ENCODE data around the gene GUCY2C.
"Not testable (repeated sequence)": the region's sequence is repeated elsewhere in the genome, so short reads cannot be mapped to it uniquely, and the experiment has no call there.

Gene GUCY2C

GRCh38 chr12:14696265-14696741, at the start of gene GUCY2C:
Gene GUCY2C (minus strand): TSS chr12:14696599. CDS start chr12:14696448, 151 bp downstream.
- DNase-seq (ENCODE audit: low read depth), result no peak

- DNase-seq (ENCODE audit: low read depth), result no peak
Observed at GRCh38 chr12:14743061-14743460, 46.7 kb upstream of the GUCY2C start.

- DNase-seq (ENCODE audit: low read depth), result no peak
Observed at GRCh38 chr12:14741942-14742341, 45.5 kb upstream of the GUCY2C start.

- no peak for DNase-seq (ENCODE audit: low read depth)
Observed at GRCh38 chr12:14741153-14741552, 44.8 kb upstream of the GUCY2C start.

GRCh38 chr12:14736441-14736840, 40.0 kb upstream of the GUCY2C start:
- not testable (repeated sequence) for DNase-seq (ENCODE audit: low read depth)

- DNase-seq (ENCODE audit: low read depth), result no peak
Observed at GRCh38 chr12:14731821-14732220, 35.4 kb upstream of the GUCY2C start.

GRCh38 chr12:14729586-14729985, 33.2 kb upstream of the GUCY2C start:
- no peak for DNase-seq (ENCODE audit: low read depth)

- no peak for DNase-seq (ENCODE audit: low read depth)
Observed at GRCh38 chr12:14723763-14724162, 27.4 kb upstream of the GUCY2C start.

- no peak for DNase-seq (ENCODE audit: low read depth)
Observed at GRCh38 chr12:14716848-14717444, 20.5 kb upstream of the GUCY2C start.

GRCh38 chr12:14714437-14714836, 18.0 kb upstream of the GUCY2C start:
- no peak for DNase-seq (ENCODE audit: low read depth)

GRCh38 chr12:14710632-14711320, 14.4 kb upstream of the GUCY2C start:
- no peak for DNase-seq (ENCODE audit: low read depth)

- no peak for DNase-seq (ENCODE audit: low read depth)
Observed at GRCh38 chr12:14701809-14702568, 5.6 kb upstream of the GUCY2C start.

GRCh38 chr12:14700935-14701334, 4.5 kb upstream of the GUCY2C start:
- no peak for DNase-seq (ENCODE audit: low read depth)

GRCh38 chr12:14699923-14700322, 3.5 kb upstream of the GUCY2C start:
- no peak for DNase-seq (ENCODE audit: low read depth)

- no peak for DNase-seq (ENCODE audit: low read depth)
Observed at GRCh38 chr12:14698555-14698954, 2.2 kb upstream of the GUCY2C start.

GRCh38 chr12:14695715-14696141, 671 bp downstream of the GUCY2C start:
- DNase-seq (ENCODE audit: low read depth), result no peak

GRCh38 chr12:14694970-14695369, 1.4 kb downstream of the GUCY2C start:
- no peak for DNase-seq (ENCODE audit: low read depth)

GRCh38 chr12:14694145-14694714, 2.2 kb downstream of the GUCY2C start:
- no peak for DNase-seq (ENCODE audit: low read depth)

GRCh38 chr12:14693116-14693515, 3.3 kb downstream of the GUCY2C start:
- no peak for DNase-seq (ENCODE audit: low read depth)

GRCh38 chr12:14691560-14691959, 4.8 kb downstream of the GUCY2C start:
- no peak for DNase-seq (ENCODE audit: low read depth)

GRCh38 chr12:14689996-14690395, 6.4 kb downstream of the GUCY2C start:
- no peak for DNase-seq (ENCODE audit: low read depth)

- no peak for DNase-seq (ENCODE audit: low read depth)
Observed at GRCh38 chr12:14689144-14689543, 7.3 kb downstream of the GUCY2C start.

GRCh38 chr12:14682231-14682630, 14.2 kb downstream of the GUCY2C start:
- not testable (repeated sequence) for DNase-seq (ENCODE audit: low read depth)

Measured in stimulated activated CD8-positive, alpha-beta memory T cell treated with anti-CD3 and anti-CD28 coated beads, Interleukin-15, amount 100 ng/mL, for 24 hours (primary cell).